Superior temporal gyrus (tissue), 1 donor: Measurements from ENCODE around the gene LTBP2.

ENCODE experiments used
- DNase-seq: peaks from one replicate; pipeline ENCODE4 v3.0.0-alpha.2; 2016; ENCODE audit errors: extremely low spot score

The LTBP2 gene

DNA sequence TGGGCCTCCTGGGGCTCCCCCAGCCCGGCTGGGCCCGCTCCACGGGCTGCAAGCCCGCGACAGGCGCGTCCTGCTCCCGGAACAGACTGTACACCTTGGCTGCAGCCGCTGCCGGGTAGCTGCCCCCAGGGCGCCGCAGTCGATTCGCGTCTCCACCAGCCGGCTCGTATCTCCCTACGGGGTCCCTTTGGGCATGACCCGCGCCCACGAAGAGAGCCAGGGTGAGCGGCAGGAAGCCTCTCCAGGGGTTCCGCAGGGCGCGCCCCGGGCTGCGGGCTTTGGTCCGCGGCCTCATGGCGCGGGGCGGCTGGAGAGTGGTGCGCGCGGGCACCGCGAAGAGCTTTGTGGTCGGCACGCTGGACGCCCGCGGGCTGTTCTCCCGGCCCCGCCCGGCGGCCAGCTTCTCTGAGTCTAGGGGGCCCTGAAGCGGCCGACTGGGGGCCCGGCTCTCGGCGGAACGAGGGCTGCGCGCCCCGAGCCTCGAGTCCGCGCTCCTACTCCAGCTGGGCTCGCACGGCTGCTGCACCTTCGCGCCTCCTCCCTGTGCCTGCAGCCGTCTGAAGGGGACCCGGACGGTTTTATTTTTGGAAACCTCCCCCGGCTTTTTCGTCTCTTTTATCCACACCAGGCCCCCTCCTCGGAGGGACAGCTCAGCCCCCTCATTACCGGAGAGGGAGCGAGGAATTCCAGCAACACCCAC lies at the start of gene LTBP2:
TSS of gene LTBP2 (minus strand) at position 588 of the 700 bp plus-strand sequence. CDS start at position 295, 293 bp downstream.
- DNase-seq: no peak

DNA sequence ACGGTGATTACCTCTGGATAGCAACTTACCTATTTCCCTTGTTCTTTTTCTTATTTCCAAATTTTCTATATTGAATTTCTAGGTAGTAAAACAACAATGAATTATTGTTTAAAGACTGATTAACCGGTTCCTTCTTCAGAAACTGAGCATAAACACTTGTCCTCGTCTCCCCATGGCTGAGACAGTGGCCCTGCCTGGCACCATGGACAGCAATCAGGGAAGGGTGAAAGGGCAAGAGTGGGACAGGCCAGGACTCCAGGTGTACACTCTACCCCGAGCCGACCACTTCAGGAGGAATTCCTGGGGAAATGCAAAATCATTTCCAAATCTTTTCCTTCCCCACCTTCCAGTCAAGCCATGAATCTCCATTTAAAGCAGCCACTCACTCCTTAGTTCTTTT lies 48.8 kb upstream of the LTBP2 start:
- no peak for DNase-seq

DNA sequence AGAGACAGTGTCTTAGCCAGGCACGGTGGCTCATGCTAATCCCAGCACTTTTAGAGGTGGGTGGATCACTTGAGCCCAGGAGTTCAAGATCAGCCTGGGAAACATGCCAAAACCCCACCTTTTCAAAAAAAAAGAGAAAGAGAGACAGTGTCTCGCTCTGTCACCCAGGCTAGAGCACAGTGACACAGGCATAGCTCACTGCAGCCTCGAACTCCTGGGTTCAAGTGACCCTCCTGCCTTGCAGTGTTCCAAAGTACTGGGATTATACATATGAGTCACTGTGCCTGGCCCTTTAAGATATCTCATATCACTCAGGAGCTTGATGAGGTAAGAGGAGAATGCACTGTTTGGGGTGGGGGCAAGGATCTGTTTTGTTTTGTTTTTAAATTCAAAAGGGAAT lies 48.1 kb upstream of the LTBP2 start:
- DNase-seq: no peak

DNA sequence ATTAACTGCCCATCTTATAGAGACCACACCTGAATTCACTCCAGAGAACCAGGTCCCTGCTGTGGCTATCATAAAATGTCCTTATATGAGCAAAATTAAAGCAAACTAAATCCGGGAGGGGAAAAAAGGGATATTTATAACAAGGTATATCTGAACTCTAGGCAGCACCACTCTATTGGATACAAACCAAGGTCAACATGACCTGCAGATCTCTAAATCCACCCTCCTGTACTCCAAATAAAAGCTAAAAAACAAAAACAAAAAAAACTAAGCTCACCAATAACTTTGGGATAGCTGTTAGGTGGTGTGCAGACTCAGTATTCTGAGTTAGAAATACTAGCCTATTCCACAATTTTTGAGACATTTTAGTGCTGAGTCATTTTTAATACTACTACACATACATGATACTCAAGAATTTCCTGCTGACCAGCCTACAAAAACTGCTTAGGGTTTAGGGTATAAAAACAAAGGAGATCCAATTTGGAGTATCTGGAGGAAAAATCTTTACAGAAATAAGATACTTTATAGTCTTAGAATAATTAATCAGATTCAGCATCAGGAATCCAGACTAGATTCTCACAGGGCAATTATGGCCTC lies 46.6 kb upstream of the LTBP2 start:
- no peak for DNase-seq

DNA sequence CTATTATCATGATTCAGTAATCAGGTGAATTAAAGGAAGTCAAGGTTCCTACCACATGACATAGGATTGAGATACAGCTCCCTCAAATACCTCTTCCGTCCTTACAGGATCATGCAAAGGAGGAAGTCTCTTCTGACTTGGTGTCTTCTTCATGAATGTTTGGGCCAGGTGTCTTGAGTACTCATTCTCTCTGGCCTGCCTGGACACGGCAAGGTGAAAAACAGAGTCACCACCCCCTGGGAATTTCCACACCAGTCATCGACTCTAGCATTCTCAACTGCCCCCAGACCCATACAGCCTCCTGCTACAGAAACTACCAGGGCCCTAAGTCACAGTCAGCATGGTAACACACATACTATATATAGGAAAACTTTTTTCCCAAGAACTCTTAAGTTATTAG lies 44.9 kb upstream of the LTBP2 start:
- DNase-seq: no peak

DNA sequence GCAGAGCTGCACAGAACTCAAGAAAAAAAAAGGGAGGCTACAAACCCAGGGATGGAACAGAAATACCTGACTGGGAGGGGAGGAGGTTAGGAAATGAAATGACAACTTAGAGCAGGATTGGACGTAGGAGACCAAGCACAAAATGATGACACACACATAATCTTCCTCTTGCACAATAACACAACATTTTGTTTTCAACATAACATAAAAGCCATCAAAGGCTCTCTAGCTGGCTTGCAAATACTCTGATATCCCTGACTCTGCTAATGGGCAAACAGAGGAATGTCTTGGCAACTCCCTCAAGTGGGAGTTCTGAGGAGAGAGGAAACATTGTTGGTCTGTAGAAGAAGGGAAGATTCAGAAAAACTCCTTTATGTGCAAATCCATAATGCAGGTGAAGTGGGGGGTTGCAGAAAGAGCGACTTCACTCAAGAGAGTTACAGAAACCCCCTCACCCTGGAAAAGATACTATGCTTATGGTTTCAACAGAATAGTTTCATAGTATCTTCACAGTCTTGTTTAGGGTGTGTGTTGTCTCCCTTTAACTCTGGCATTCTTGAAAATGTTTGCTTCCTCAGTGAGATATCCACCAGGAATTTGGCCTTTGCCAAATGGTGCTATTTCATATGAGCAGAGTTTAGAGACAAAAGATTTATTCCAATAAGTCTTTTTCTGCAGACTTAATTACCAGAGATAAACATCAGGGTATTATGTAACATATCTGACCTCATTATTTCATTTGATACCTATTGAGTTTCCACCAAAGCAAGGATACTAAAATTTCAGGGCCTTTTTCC lies 43.8 kb upstream of the LTBP2 start:
- DNase-seq: no peak

DNA sequence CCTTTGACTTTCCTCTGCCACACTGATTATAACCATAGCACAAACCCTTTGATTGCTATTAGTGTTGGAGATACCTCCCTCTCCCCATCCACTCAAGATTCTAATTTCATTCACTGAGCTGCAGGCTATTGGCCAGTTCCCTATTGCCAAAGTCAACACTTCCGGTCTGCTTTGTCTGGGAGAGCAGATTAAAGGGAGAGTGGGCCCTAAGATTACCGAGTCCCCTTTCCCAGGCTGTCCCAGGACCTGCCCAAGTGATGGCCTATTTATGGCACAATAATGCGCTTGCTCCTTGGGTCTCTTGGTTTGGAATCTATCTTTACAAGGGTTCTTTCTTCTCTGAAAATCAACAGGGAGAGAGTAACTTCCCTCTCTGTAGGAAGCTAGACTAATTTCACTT lies 42.9 kb upstream of the LTBP2 start:
- DNase-seq: no peak

DNA sequence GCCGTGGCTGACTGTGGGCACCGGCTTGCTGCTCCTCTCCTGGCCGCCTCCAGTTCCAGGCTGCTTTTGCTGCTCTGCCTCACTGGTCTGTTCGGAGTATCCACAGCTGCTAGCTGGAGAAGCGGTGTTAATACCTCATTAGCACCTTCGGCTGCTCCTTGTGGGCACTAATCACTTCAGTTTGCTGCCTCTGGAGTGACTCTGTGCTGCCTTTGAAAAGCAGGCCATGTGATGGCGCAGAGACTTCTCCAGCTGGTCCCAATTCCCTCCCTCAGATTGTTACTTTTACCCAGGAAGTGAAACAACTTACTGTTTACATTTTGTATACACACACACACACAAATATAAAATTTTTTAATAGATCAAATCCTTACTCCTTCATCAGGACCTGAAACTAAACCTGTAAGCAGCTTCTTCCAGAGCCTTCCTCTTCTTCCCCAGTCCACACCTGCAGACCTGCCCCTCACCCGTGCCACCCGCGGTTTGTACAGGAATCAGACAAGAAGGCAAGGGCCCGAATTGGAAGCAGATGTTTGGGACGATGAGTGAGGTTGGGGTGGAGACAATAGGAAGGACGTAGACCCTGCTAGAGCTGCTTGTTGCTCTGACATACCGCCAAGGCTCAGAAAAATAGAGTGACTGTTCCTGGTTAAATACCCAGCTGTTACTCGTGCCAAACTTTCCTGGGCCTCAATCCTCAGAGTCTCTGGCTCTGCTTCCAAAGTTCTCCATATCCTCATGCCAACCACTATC lies 41.5 kb upstream of the LTBP2 start:
- peak; percentile 38 for DNase-seq

DNA sequence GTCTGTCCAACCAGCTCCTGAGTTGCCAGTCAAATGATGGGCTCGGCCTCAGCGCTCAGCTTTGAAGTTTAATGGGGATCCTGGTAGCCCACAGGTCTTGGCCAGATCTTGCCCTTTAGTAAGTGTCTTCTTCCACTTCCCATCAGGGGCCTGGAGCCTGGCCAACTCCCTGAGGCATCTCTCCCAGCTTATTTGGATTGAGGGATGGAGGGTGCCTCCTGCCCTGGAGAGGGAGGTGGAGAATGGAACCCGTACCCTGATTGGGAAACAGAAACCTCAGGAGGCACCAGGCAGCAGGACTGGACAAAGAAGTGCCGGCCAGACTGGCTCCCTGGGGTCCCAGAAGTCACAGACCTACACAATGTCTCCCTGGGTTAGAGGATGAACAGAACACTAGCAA lies 40.5 kb upstream of the LTBP2 start:
- no peak for DNase-seq

DNA sequence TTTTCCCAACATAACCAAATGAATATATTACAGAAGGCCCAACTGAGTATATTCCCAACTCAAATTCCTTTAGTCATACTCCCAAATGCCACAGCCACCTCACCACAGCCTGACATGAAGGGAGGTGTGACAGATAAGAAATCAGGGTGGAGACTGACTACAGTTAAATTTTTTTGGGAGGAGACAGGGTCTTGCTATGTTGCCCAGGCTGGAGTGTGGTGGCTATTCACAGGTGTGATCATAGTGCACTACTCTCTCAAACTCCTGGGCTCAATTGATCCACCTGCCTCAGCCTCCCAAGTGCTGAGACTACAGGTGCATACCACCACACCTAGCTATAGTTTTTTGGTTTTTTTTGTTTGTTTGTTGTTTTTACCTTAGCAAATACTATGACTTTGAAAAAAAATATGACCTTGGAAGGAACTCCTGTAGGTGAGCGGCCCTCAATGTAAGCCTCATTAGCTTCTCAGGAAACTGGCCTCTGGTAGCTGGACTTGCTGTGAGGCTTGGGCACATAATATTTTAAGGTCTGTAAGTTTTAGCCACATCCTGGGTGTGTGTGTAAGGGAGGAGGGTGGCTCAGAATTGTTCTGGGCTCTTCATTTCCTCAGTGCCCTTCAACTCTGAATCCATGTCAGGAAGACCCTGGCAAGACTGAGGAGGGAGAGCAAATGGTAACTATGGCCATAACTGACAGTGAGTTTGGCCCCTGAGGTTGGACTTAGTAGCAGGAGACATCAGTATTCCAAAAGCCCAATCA lies 39.1 kb upstream of the LTBP2 start:
- DNase-seq: no peak

DNA sequence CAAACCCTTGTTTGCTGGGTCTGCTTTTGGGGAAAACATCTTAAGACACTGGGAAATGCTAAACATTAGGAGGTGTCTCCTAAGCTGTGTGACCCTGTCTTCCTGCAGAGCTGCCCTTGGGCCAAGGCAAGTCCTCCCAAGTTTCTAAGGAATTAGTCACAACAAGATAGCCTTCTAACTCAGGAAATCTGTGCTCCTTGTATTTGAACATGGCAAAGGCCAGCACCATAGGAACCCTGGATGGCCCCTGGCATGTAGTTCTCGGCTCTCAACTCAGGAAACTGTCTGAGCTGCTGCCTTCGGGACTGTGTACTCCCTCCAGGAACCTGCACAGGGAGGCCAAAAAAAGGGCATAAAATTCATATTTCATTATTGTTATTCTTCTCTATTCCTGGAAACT lies 37.6 kb upstream of the LTBP2 start:
- DNase-seq: no peak

DNA sequence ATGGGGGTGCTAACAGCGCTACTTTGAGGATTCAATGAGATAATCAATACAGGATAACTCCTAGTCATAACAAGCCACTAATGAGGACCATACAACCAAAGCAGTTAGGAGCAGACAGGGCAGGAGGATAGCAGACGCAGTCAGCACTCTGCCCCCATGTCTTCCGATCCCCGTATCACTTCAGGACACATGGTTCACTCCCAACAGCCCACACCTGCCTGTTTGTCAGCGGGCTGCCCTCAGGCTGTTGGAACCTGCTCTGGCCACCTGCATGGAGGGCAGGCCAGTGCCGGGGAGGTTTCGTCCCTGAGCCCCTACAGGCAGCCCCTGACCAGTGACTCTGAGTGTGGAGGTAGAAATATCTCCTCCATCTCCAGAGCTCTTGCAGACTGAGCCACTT lies 37.1 kb upstream of the LTBP2 start:
- no peak for DNase-seq

DNA sequence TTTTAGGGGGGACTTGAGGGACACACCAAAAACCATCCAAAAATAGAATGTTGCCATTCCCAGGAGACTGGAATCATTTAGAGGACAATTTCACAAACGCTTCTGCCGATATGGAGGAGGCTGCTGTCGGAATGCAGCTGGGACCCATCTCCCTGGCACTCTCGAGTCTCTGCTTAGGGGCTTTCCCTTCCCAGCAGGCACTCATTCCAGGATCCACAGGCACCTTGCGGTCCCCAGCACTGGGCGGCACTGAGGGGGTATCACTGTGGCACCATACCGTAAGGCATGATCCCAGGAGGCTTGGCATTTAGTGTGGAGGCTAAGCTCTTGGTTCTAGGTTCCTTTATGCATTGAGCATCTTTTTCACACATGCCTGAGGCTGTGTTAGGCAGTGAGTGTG lies 36.6 kb upstream of the LTBP2 start:
- DNase-seq: no peak

DNA sequence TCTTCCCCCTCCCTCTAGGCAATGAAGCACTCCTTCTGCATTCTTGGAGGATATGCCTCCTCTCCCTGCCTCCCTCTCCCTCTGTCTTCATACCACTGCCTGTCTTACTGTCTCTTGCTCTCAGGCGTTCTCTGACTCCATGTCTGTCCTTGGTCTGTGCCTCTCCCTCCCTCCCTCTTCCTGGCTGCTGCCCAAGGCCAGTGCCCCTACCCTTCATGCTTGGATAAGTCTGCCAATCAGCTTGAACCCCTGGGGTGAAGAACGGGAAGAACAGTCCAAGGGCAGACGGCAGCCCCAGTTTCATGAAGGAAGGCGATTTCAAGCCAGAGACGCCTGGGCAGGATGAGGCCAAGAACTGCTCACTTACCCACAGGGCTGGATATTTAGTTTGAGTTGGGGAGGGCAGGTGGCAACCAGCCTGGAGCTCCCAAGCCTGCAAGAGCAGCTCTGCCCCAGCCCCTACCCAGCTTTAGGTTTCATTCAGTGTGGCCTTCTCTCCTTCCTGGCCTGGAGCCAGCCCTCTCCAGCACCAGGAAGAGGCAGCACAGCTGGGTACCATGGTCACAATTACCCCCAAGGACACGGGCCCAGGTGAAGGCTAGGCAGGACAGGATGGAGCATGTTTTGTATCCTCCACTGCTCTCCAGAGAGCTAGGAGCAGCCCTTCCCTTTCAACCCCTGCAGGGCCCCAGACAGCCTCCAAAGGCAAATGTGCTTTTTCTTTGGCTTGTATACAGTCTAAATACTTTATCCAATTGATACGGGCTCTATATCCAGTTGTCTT lies 35.8 kb upstream of the LTBP2 start:
- DNase-seq: no peak

DNA sequence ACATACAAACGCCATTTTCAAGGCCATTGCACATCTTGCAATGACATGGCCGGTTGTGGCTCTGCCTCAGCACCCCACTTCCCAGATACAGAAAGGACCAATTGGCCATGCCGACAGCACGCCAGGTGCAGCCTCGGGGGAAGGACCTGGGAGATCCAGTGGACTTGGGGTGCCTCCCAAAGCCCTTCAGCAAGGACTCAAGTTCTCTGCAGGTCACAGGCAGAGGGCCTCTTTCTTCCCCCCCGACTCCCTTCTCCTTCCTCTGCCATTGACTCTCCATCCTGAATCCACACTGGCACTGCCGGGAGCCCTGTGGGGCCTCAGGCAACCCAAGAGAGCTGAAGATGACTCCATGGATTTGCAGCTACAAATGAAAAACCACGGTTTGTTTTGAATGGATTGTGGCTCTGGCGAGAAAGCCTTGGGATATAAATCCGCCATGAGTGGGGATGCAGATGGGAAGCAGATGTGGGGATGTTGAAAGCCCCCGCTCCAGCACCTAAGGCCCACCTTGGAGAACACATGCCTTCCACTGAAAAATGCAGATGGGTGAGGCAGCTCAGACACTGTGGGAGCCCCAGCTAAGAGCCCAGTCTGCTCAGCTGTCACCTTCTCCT lies 35.1 kb upstream of the LTBP2 start:
- DNase-seq: no peak

DNA sequence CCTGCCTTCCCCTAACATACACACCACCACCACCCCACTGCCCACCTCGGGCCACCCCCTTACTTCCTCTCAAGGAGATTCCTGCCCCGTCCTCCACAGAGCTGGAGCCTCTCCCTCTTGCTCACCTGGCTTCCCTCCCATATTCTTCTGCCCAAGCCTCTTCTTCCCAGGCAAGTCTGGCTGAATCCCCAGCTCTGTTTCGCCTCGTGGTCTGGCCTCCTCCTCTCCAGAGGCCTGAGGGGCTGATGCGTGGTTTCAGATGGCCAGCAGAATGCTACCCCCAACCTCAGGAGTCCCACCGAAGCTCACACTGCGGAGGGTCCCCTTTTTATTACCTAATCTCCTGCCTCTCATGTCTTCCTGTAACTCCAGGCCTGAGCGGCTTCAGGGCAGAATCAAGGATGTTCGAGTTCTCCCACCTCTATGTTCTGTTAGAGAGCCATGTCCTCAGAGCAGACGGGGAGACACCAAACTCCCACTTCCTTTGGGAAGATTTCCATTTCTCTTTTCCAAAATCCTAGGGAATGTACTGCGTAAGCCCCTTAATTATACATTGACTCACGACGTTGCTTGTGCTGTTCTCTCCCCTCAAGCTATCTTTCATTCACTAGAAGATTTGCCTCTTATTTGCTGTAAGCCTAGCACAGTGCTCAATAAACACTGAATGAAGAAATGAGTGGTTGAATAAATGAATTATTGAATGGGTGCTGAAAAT lies 33.9 kb upstream of the LTBP2 start:
- DNase-seq: no peak

DNA sequence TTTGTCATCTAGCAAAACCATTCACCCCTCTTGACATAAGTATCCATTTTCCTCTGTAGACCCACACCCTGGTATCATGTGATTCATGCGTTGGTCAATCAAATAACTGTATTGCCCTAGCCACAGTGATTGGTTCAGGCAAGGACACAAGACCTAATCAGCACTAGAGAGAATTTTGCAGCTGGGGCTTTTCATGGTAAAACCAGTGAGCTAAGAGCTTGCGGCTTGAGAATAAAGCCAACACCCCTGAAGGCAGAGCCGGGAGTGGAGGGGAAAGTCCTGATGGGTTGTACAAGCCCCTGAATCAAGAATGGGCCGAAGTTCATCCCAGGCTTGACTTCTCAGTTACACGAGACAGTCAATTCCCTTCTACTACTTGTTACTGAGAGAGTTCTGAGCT lies 33.2 kb upstream of the LTBP2 start:
- DNase-seq: no peak

DNA sequence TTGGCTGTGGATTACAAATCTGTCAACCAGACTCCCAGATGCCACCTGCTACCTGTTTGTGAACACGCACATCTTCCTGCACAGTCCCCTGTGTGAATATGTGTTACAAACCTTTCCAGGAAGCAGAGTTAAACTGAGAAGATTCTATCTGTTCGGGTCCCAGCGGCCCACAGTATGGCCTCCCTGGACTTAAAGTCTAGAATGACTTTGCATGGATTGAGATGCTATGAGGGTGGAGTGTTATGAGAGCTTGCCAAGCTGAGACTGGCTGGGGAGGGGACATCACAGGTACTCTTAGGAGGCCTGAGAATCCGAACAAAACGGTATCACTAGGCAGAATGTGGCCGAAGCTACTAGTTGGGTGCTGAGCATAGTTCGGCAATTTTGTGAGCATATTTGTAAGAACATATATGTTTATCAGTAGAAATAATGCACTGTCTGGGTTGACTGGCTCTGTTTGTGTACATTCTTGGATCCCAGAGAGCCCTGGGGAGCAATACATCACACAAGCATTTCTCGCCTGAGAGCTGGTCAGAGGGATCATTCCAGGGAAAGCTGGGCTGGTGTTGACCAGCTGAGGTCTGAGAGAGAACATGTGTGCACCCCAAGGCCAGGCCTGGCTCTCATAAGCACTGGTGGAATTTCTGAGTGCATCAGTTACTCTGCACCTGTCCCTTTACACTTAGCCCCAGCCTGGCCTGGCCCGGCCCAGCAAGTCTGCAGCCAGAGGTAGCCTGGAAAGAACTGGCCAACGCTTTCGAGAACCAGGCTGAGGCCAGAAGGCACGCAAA lies 29.8 kb upstream of the LTBP2 start:
- DNase-seq: no peak

DNA sequence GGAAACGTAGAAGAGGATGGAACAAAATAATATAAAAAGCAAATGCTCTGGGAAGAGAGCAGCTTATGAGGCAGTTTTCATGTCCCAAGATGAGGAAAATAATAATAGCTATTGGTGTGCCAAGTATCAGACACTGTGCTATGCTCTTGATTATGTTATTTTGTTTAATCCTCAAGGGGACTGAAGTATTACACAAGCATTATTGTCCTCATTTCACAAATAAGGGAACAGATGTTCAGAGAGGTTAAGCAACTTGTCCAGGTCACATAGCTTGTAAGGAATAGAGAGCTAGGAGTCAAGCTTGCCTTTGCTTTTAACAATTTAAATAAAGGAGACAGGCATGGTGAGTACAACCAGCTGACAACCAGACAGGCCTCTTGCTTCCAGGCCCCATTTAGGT lies 26.9 kb upstream of the LTBP2 start:
- no peak for DNase-seq
